ENCODE results near the gene CHST14.

CHST14 gene

GRCh38 chr15:40470423-40471104 is at the start of gene CHST14:
TSS of gene CHST14 (plus strand) at chr15:40470984. CDS start at chr15:40471214, 230 bp downstream.
- peak; percentile 85 for DNase-seq

GRCh38 chr15:40421246-40422157 is 49.3 kb upstream of the CHST14 start:
- peak; percentile 89 for DNase-seq

GRCh38 chr15:40424483-40425115 is 46.2 kb upstream of the CHST14 start:
- DNase-seq, result no peak

GRCh38 chr15:40425681-40426080 is 45.1 kb upstream of the CHST14 start:
- no peak for DNase-seq

DNA sequence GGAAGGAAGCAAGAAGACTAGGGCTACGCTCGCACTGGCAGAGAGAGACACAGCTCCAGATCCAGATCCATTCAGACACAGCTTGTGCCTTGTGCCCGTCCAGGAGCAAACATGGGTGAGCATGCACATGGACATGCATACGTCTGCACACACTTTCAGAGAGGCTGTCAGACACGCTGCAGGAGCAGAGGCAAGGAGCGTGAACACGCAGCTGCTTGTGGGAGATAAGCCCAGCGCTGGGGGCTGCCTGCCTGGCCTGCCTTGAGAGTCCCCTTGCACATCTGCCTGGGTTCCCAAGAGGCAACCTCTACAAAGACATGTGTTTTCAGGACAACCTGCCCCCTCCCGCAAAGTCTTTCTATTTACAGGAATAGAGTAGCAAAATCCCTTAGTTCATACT is 43.6 kb upstream of the CHST14 start:
- DNase-seq, result peak; percentile 34

DNA sequence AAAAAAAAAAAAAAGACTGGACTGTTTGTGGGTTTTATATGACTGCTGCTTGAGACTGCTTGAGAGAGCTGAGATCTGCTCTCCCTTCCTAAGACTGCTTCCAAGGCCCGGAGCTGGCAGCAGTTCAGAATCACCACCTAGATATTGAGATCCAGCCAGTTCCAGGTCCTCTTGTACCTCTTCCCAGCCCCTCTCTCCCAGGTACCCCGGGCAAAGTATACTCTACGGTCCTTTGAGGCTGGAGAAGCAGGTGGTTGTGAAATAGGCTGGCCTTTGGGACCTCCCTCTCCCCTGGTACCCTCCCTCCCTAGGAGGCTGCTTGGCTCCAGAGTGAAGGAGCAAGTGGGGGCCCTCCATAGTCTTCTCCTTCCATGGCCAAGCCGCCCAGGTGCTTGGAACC is 42.6 kb upstream of the CHST14 start:
- no peak for DNase-seq

DNA sequence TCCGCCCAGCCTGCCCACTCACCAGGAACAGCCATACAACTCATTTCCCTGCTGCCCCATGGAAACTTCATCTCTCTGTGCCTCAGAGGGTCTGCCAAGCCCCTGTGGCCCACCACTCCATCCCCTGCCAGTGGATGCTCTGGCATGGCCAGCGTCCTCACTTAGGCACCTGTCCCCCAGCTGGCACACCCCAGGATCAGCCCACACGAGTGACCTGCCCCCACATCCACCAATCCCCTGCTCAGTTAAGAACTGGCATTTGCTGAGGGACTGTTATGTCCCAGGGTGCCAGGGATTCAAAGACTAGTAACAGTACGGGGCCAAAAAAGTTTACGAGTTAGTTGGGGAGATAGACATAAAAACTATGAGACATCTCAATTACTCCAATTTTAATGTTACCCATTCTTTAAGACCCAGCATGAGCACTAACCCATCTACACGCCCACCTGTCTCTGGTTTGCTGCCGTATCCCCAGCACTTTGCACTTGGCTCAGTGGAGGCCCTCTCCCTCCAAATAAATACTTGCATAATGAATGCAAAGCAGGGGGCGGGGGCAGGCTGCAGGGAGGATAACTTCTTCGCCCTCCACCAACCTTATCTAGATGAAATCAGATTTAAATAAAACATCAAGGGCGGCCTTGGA is 41.6 kb upstream of the CHST14 start:
- DNase-seq, result no peak

- no peak for DNase-seq
These were observed 40.4 kb upstream of the CHST14 start for GRCh38 chr15:40430271-40430805.

DNA sequence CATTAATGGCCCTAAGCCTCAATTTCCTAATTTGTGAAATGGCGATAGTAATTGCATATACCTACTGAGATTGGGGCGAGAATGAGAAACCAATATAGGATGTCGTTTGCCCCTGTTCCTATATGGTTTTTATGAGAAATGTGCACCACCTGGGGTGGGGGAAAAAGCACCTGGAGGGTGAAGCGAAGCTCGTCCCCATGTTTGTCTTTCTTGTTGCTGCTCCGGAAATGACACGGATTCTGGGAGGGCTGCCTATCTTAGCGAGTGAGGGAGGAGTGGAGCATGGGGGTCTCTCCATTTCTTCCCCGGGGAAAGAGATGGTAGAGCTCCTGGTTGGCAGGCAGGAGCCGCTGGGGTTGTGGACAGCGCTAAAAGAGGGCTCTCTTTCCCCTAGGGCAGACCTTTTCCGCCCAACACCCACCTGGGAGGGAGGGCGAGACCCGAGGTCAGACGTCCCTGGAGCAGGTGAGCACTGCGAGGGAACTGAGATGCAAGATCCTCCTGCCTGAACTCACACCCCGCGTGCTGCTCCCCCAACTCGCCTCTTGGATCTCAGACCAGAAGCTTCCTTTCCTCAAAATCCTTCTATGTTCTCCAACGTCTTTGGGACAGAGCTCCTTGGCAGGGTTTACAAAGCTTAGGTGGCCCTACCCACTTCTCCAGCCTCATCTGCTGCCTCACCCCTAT is 35.6 kb upstream of the CHST14 start:
- DNase-seq, result no peak

DNA sequence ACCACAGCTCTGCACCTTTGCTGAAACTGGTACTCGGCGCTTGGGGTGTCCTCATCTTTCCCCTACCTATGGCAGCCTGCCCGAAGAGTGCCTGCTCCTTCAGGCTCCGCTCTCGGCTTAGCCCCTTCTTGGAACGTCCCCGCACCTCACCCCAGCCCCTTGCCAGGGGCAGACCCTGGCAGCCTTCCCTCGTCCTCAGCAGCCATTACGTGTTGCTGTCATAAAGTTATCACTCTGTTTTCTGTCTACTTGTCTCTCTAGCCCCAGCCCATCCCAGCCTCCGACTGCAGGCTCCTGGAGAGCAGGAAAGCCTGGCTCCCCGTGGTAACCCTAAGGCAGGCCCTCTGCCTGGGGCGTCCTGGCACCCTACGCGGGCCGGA is 35.1 kb upstream of the CHST14 start:
- peak; percentile 40 for DNase-seq

DNA sequence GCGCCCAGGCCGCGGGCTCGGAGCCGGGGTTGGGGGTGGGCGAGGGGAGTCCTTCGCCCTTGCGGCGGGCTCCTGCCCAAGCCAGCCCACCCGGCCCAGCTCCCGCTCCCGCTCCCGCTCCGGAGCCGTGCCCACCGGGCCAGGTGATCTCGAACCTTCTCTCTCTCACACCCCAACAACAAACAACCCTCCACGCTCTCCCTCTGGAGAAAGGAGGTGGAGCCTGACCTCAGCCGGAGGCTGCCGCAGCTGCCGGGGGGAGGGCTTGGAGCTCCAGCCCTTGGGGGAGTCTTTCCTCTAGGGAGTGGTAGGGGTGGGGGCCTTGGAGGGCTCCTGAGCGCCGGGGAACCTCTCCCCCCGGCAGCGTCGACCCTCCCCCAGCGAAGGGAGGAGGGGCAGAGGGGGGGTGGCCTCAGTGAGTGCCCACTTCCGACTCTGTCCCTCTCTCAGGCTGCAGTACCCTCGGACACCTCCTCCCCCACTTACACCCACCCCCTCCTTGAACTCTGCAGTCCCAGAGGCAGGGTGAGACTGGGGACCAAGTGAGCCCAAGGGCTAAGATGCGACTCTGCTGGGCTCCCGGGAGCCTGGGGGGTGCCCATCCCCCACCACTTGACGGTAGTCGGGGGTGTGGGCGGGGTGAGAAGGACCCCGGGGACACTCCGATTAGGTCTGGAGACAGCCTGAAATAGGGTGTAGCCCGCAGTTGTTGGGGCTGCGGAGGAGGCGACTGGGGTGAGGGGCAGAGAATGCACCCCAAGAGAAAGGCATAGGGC is 34.5 kb upstream of the CHST14 start:
- DNase-seq, result peak; percentile 54

- DNase-seq, result peak; percentile 42
These were observed 33.7 kb upstream of the CHST14 start for GRCh38 chr15:40436892-40437751.

- no peak for DNase-seq
These were observed 32.8 kb upstream of the CHST14 start for GRCh38 chr15:40437752-40438687.

- DNase-seq, result no peak
These were observed 32.1 kb upstream of the CHST14 start for GRCh38 chr15:40438712-40439111.

- DNase-seq, result peak; percentile 51
These were observed 31.3 kb upstream of the CHST14 start for GRCh38 chr15:40439461-40439959.

GRCh38 chr15:40439960-40440742 is 30.6 kb upstream of the CHST14 start:
- peak; percentile 62 for DNase-seq

DNA sequence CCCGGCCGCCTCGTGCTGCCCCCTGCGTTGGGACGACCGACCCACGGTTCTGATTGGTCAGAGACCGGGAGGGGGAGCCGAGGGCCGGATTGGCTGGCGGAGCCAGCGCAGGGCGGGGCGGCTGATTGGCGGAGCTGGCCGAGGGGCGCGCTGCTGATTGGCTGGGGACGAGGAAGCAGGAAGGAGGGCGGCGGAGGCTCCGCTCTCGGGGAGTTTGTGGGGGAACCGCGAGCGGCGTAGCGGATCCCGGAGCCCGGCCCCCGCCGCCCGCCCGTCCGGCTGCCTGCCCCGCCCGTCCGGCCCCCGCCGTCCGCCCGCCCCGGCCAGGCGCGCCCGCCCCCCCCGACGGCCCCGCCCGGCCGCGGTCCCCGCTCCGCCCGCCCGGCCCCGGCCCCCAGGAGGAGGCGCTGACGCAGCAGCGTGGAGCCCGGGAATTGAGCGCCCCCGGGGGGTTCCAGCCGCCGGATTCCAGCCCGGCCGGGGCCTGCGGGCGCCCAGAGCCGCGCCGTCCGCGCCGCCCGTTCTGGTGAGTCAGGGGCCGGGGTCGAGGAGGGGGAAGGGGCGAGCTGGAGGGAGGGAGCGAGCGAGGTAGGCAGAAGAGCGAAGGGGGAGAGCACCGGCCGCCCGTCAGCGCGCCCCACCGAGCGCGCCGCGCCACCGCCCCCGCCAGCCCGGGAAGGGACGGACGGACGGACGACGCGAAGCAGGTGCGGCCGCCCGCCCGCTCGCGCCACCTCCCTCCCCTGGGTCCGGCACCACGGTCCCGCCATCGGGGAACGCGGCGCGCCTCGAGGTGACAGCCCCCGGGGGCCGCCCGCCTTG is 29.8 kb upstream of the CHST14 start, which contains the start of gene BAHD1:
Gene BAHD1 (plus strand): TSS at position 211 of the 822 bp plus-strand sequence. CDS start 17,512 bp downstream, outside the sequence.
- DNase-seq, result peak; percentile 87
